Kidney (tissue), 14 donors: ENCODE measurements around the gene PBX4. TPM values are rescaled to one million over a fixed set of nuclear protein-coding genes. Genes with fewer than 3 reads are reported as not detected.

ENCODE experiments used
- DNase-seq, 5 donors: peaks; one replicate each; pipeline ENCODE4 v3.0.0-alpha.2; 2013 to 2020
- FAIRE-seq: peaks from 2 replicates; lab custom pipeline; 2012; peaks lifted over from hg19 to GRCh38; lab: Jason Lieb, UNC
- H3K27ac ChIP-seq, 2 donors: one replicate each; pipeline ENCODE4 v1.7.0; 2013; ENCODE audit warnings: low read depth in 2 of 2, low read length in 2 of 2, inconsistent platforms in 1 of 2
- H3K27me3 ChIP-seq: one replicate; pipeline ENCODE4 v1.7.1; 2013; ENCODE audit warnings: low read length, inconsistent platforms; ENCODE audit not compliant: control insufficient read depth, insufficient read depth
- H3K36me3 ChIP-seq, 3 donors: one replicate each; pipeline versions ENCODE4 v1.7.0 to v1.7.1; 2013; ENCODE audit warnings: low read length in 3 of 3, control low read depth in 1 of 3, inconsistent platforms in 1 of 3; ENCODE audit not compliant: insufficient read depth in 3 of 3, control insufficient read depth in 2 of 3
- H3K4me1 ChIP-seq, 3 donors: one replicate each; pipeline versions ENCODE4 v1.7.0 to v1.7.1; 2013; ENCODE audit warnings: low read length in 3 of 3, inconsistent platforms in 1 of 3, low read depth in 1 of 3; ENCODE audit not compliant: control insufficient read depth in 2 of 3, insufficient read depth in 2 of 3
- H3K4me3 ChIP-seq, 3 donors: one replicate each; pipeline versions ENCODE4 v1.7.0 to v1.8.1; 2013; ENCODE audit warnings: low read length in 3 of 3, control low read depth in 1 of 3, inconsistent platforms in 1 of 3
- H3K9ac ChIP-seq, 3 donors: one replicate each; pipeline versions ENCODE4 v1.7.0 to v1.7.1; 2013; ENCODE audit warnings: low read length in 3 of 3, control low read depth in 1 of 3, inconsistent platforms in 1 of 3
- H3K9me3 ChIP-seq, 3 donors: one replicate each; pipeline versions ENCODE4 v1.7.0 to v1.7.1; 2013; ENCODE audit warnings: low read length in 3 of 3, control low read depth in 1 of 3, inconsistent platforms in 1 of 3; ENCODE audit not compliant: control insufficient read depth in 2 of 3, insufficient read depth in 1 of 3
- CTCF ChIP-seq: IDR thresholded peaks from 3 replicates; pipeline ENCODE4 v1.5.1; 2012; ENCODE audit warnings: mild to moderate bottlenecking, moderate library complexity, borderline replicate concordance; ENCODE audit not compliant: insufficient read depth; ENCODE audit errors: extremely low read depth
- intact Hi-C: fragments of 100-400 bp; cut with DNase I; formaldehyde crosslinking; loops from one replicate; pipeline ENCODE4 v1.11.1; 2022
- polyA plus RNA-seq: library from polyadenylated mRNA; stranded (reverse); fragments of 350-450 nt; fragmentation: Illumina TruSeq; extraction: RNeasy Lipid Tissue Mini Kit (QIAGEN cat#74804); gene quantifications from one replicate; pipeline ENCODE4 v1.2.3, GENCODE V29; 2014; ENCODE audit warnings: low read depth, low replicate concordance; ENCODE audit not compliant: insufficient read depth
- total RNA-seq: library from RNA; stranded (reverse); fragmentation: NEBNext Ultra II Directional; extraction: Animal tissue kit (Norgen Biotek cat#: 25700); gene quantifications from one replicate; pipeline ENCODE4 v1.2.1, GENCODE V29; 2021
- donor health status: control.
- donor health status: control.
- donor health status: control.
- donor health status: control.
- donor health status: control.
- donor health status: DM: yes; HTN: yes; CAD: no.
- donor health status: Normal renal cell carcinoma (clear cell type).

PBX4 gene
- total and polyA plus RNA-seq, 2 donors from 2014 or later, result 3.9 to 5.7 TPM

- H3K4me3 ChIP-seq, result no peak overlapping the region
- H3K36me3 ChIP-seq, result no peaks in the 10 kb centered on the region
- H3K9ac ChIP-seq, result no peak overlapping the region
- intact Hi-C loops, result no loop called here
- no peak for TF ChIP-seq CTCF
- H3K9me3 ChIP-seq, result no peaks in the 10 kb centered on the region
- no peak overlapping the region for H3K27ac ChIP-seq
- H3K27me3 ChIP-seq, result no peaks in the 10 kb centered on the region
- no peaks in the 10 kb centered on the region for H3K4me1 ChIP-seq
- DNase-seq (peak in 1 of 5 donors; percentile 66), FAIRE-seq (no peak)
Measured at GRCh38 chr19:19546751-19547162, 71.7 kb downstream of the PBX4 start.

GRCh38 chr19:19545707-19546106 lies 72.8 kb downstream of the PBX4 start:
- DNase-seq, result no peak
- no peak for TF ChIP-seq CTCF
- Histone ChIP-seq H3K4me3 (no peak overlapping the region), H3K36me3 (no peaks in the 10 kb centered on the region), H3K9me3 (no peaks in the 10 kb centered on the region), H3K9ac (no peak overlapping the region), H3K27ac (no peak overlapping the region), H3K4me1 (peaks cover 0 to 6% (median 0%) of the 10 kb centered on the region in 3 donors), H3K27me3 (peaks cover 5% of the 10 kb centered on the region)
- FAIRE-seq, result no peak
- intact Hi-C loops, result no loop called here

GRCh38 chr19:19544954-19545591 lies 73.4 kb downstream of the PBX4 start:
- no peak for TF ChIP-seq CTCF
- no peak overlapping the region for H3K4me3 ChIP-seq
- no peak overlapping the region for H3K27ac ChIP-seq
- no peaks in the 10 kb centered on the region for H3K36me3 ChIP-seq
- H3K9ac ChIP-seq, result no peak overlapping the region
- no peak for FAIRE-seq
- no peaks in the 10 kb centered on the region for H3K9me3 ChIP-seq
- peaks cover 7% of the 10 kb centered on the region for H3K27me3 ChIP-seq
- intact Hi-C loops, result no loop called here
- DNase-seq, result peak in 2 of 5 donors; percentile 54 to 72
- peaks cover 0 to 8% (median 0%) of the 10 kb centered on the region in 3 donors for H3K4me1 ChIP-seq
